NB4 (cell line): Measurements from ENCODE around the gene UGGT1.

Experiments
- DNase-seq: peaks from one replicate; pipeline ENCODE4 v3.0.0; 2010; ENCODE audit warnings: low read depth
- H3K4me3 ChIP-seq: one replicate; pipeline ENCODE4 v1.5.1; 2011; ENCODE audit warnings: mild to moderate bottlenecking, low read depth, low read length, moderate library complexity
- MYC ChIP-seq: IDR thresholded peaks from 2 replicates; pipeline ENCODE4 v1.6.1; 2011; ENCODE audit warnings: low read depth, low read length
- POLR2A ChIP-seq: IDR thresholded peaks from 2 replicates; pipeline ENCODE4 v1.6.1; 2011; ENCODE audit warnings: mild to moderate bottlenecking; ENCODE audit not compliant: insufficient read length; ENCODE audit errors: extremely low read depth
- TF ChIP-seq, protein P1 (sequence below): IDR thresholded peaks from one replicate; pipeline ENCODE4 v1.5.1; 2012; ENCODE audit warnings: low read depth, low read length
- TF ChIP-seq, protein P2 (sequence below): IDR thresholded peaks from 2 replicates; pipeline ENCODE4 v1.6.1; 2011; ENCODE audit warnings: low read depth, low read length

Gene UGGT1

DNA sequence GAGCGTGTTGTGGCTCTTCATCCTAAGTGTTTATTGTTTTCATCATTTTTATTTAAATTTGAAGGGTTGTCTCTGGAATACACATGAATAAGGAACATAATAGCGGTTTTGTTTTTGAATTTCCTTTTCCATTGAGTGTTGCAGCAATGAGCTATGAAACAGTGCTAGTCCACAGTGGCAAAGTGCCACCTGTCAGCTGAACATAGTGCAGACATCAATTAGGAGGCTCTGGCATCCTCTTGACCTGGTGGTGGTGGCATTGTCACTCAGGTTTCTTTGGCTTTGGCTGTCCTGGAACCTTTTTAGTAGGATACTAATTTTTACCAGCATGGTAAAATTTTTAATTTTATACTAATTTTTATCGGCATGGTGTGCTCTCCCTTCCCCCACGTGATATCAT lies 63.2 kb downstream of the UGGT1 start:
- DNase-seq = no peak
- no peak for TF ChIP-seq POLR2A
- TF ChIP-seq, protein P1, sequence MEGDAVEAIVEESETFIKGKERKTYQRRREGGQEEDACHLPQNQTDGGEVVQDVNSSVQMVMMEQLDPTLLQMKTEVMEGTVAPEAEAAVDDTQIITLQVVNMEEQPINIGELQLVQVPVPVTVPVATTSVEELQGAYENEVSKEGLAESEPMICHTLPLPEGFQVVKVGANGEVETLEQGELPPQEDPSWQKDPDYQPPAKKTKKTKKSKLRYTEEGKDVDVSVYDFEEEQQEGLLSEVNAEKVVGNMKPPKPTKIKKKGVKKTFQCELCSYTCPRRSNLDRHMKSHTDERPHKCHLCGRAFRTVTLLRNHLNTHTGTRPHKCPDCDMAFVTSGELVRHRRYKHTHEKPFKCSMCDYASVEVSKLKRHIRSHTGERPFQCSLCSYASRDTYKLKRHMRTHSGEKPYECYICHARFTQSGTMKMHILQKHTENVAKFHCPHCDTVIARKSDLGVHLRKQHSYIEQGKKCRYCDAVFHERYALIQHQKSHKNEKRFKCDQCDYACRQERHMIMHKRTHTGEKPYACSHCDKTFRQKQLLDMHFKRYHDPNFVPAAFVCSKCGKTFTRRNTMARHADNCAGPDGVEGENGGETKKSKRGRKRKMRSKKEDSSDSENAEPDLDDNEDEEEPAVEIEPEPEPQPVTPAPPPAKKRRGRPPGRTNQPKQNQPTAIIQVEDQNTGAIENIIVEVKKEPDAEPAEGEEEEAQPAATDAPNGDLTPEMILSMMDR = no peak
- TF ChIP-seq MYC = no peak
- TF ChIP-seq, protein P2, sequence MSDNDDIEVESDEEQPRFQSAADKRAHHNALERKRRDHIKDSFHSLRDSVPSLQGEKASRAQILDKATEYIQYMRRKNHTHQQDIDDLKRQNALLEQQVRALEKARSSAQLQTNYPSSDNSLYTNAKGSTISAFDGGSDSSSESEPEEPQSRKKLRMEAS = no peak
- no peak overlapping the region for H3K4me3 ChIP-seq

DNA sequence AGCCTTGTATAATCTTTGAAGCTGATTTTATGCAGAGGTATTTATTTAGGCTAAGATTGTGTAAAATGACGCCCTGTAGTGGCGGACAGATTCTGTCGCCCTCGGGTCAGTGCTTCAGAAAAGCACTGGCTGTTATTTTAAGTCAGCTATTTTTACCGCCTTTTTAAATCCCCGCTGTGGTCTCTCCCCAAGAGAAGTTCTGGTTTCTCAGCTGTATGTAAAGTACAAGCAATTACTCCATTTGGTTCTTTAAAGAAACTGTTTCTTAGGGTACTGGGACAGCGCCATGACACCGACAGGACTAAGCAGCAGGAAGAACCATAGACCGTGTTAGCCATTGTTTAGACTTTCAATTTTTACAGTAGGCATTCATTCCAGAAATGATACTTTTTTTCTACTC lies 65.0 kb downstream of the UGGT1 start:
- H3K4me3 ChIP-seq = no peak overlapping the region
- no peak for DNase-seq
- TF ChIP-seq MYC (no peak), POLR2A (no peak)
- TF ChIP-seq, protein P1 = no peak
- TF ChIP-seq, protein P2 = no peak

DNA sequence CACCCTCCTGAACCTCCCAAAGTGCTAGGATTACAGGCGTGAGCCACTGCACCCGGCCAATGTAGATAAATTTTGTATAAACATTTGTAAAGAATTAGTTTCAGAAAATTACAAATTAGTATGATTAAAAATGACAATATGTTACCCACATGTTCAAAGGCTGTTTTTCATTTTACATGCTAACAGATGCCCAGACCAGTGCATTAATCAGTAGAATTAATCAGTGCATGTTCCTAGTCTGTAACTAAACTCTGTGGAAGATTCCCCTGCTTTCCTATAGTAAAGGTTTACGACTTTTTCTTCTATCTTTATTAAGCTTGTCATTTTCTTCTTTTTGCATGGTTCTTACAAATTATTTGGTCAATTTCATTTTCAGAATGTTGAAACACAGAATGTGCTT lies 65.8 kb downstream of the UGGT1 start:
- TF ChIP-seq, protein P1 = no peak
- TF ChIP-seq, protein P2 = no peak
- TF ChIP-seq MYC (no peak), POLR2A (no peak)
- no peak for DNase-seq
- H3K4me3 ChIP-seq = no peak overlapping the region

DNA sequence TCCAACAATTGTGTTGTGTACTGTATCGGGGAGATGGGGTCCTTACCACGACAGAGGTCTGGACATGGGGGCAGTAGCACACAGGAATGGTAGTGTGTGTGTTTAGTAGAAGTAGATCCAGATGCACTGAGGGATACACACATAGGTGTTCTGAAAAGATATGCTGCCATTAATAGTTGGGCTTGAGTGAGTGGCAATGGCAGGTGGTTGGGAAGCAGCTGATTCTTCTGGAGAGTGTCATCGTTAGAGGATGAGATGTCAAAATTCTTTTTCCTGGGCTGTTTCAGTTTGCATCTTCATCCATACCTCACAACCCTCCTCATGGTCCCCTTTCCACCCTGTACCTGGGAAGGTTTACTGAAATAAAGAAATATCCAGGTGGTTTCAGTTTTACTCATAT lies 66.6 kb downstream of the UGGT1 start:
- no peak overlapping the region for H3K4me3 ChIP-seq
- TF ChIP-seq, protein P2 = no peak
- no peak for TF ChIP-seq POLR2A
- TF ChIP-seq, protein P1 = no peak
- no peak for TF ChIP-seq MYC
- no peak for DNase-seq

DNA sequence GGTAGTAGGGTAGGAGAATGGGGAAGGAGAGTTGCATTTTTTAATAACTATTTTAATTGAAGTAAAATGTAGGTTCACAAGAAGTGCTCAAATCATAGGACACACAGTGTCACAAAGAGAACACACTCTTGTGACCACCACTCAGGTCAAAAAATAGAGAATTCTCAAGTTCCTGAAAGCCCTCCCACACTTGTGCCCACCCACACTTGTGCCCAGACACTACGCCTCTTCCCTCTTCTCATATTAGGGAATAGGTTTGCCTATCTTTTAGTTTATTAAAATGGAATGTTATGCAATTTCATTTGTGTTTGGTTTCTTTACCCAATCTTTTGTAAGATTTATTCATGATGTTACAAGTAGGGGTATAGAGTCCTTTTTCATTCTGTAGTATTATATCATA lies 67.2 kb downstream of the UGGT1 start:
- TF ChIP-seq POLR2A (no peak), MYC (no peak)
- TF ChIP-seq, protein P1 = no peak
- TF ChIP-seq, protein P2 = no peak
- no peak overlapping the region for H3K4me3 ChIP-seq
- no peak for DNase-seq

DNA sequence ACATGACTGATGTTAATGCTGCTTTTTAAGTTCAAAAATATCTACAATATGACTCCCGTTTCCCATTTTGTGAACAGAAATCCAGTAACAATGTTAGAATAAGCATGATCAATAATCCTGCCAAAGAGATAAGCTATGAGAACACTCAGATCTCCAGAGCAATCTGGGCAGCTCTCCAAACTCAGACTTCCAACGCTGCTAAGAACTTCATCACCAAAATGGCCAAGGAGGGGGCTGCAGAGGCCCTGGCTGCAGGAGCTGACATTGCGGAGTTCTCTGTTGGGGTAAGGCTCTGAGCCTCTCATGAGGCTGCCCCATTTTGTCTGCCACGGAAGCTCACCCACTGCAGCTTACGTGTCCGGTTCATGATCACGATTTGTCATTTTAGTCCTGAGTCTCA lies 68.4 kb downstream of the UGGT1 start:
- H3K4me3 ChIP-seq = no peak overlapping the region
- no peak for DNase-seq
- TF ChIP-seq, protein P1 = no peak
- TF ChIP-seq, protein P2 = no peak
- TF ChIP-seq POLR2A (no peak), MYC (no peak)
